ENCODE data around the gene MTHFSD.

The MTHFSD gene

GRCh38 chr16:86598607-86599565 lies 43.9 kb upstream of the MTHFSD start:
- Histone ChIP-seq H3K27ac (no peak overlapping the region), H3K4me3 (ENCODE audit: low read depth, low read length) (no peak overlapping the region), H3K36me3 (no peaks in the 10 kb centered on the region), H3K9me3 (ENCODE audit: severe bottlenecking) (no peaks in the 10 kb centered on the region), H3K27me3 (ENCODE audit: insufficient read depth, low read depth, severe bottlenecking) (no peaks in the 10 kb centered on the region)
- DNase-seq = no peak
- TF ChIP-seq CTCF (IDR thresholded peaks at IDR 0.05; ENCODE audit: low read depth, low read length) = no peak

GRCh38 chr16:86597880-86598606 lies 43.0 kb upstream of the MTHFSD start:
- H3K36me3 ChIP-seq = no peaks in the 10 kb centered on the region
- no peak for DNase-seq
- H3K27me3 ChIP-seq (ENCODE audit: insufficient read depth, low read depth, severe bottlenecking) = peaks cover 3% of the 10 kb centered on the region
- H3K27ac ChIP-seq = no peak overlapping the region
- no peak for TF ChIP-seq CTCF (IDR thresholded peaks at IDR 0.05; ENCODE audit: low read depth, low read length)
- H3K9me3 ChIP-seq (ENCODE audit: severe bottlenecking) = no peaks in the 10 kb centered on the region
- H3K4me3 ChIP-seq (ENCODE audit: low read depth, low read length) = no peak overlapping the region

GRCh38 chr16:86597126-86597879 lies 42.3 kb upstream of the MTHFSD start:
- Histone ChIP-seq H3K36me3 (no peaks in the 10 kb centered on the region), H3K4me3 (ENCODE audit: low read depth, low read length) (no peak overlapping the region), H3K9me3 (ENCODE audit: severe bottlenecking) (no peaks in the 10 kb centered on the region), H3K27ac (no peak overlapping the region), H3K27me3 (ENCODE audit: insufficient read depth, low read depth, severe bottlenecking) (peaks cover 3% of the 10 kb centered on the region)
- TF ChIP-seq CTCF (IDR thresholded peaks at IDR 0.05; ENCODE audit: low read depth, low read length) = no peak
- no peak for DNase-seq

- Histone ChIP-seq H3K4me3 (ENCODE audit: low read depth, low read length) (no peak overlapping the region), H3K27me3 (ENCODE audit: insufficient read depth, low read depth, severe bottlenecking) (peaks cover 3% of the 10 kb centered on the region)
- TF ChIP-seq CTCF (IDR thresholded peaks at IDR 0.05; ENCODE audit: low read depth, low read length) = no peak
Observed at GRCh38 chr16:86595983-86596605, 41.1 kb upstream of the MTHFSD start.

GRCh38 chr16:86594721-86595120 lies 39.7 kb upstream of the MTHFSD start:
- no peak for DNase-seq
- H3K27ac ChIP-seq = no peak overlapping the region
- TF ChIP-seq CTCF (IDR thresholded peaks at IDR 0.05; ENCODE audit: low read depth, low read length) = no peak
- no peak overlapping the region for H3K4me3 ChIP-seq (ENCODE audit: low read depth, low read length)
- no peaks in the 10 kb centered on the region for H3K36me3 ChIP-seq
- peaks cover 3% of the 10 kb centered on the region for H3K27me3 ChIP-seq (ENCODE audit: insufficient read depth, low read depth, severe bottlenecking)
- no peaks in the 10 kb centered on the region for H3K9me3 ChIP-seq (ENCODE audit: severe bottlenecking)

More at GRCh38 chr16:86595983-86596605, 41.1 kb upstream of the MTHFSD start:
- no peaks in the 10 kb centered on the region for H3K36me3 ChIP-seq
- DNase-seq = no peak
- H3K27ac ChIP-seq = no peak overlapping the region
- no peaks in the 10 kb centered on the region for H3K9me3 ChIP-seq (ENCODE audit: severe bottlenecking)

Data from WERI-Rb-1 (cell line).